GM12878 (cell line): Measurements from ENCODE around the gene POLR1G. TPM values are rescaled to one million over a fixed set of nuclear protein-coding genes. Genes with fewer than 3 reads are reported as not detected.
A peak's percentile ranks its signal among the peaks of the same experiment; 100 is the strongest.

ENCODE experiments used
- ASH2L ChIP-seq: fragments of 300-600, 200-600 bp; sonication (generic); IDR thresholded peaks from 2 replicates; pipeline ENCODE4 v1.6.1; 2017; ENCODE audit warnings: low read depth, mild to moderate bottlenecking, borderline replicate concordance
- CBX5 ChIP-seq: sonication (generic); IDR thresholded peaks from 2 replicates; pipeline ENCODE4 v1.6.1; 2016; ENCODE audit warnings: low read depth, moderate library complexity, mild to moderate bottlenecking, inconsistent platforms
- CHD1 ChIP-seq: IDR thresholded peaks from 2 replicates; pipeline ENCODE4 v1.6.1; 2012; ENCODE audit warnings: low read depth, low read length, improper control_type of control experiment
- CREB1 ChIP-seq: IDR thresholded peaks from 2 replicates; pipeline ENCODE4 v1.6.1; 2012; ENCODE audit warnings: low read depth, mild to moderate bottlenecking, inconsistent platforms
- EED ChIP-seq: sonication (generic); IDR thresholded peaks from 2 replicates; pipeline ENCODE4 v1.6.1; 2016; ENCODE audit warnings: antibody characterized with exemption, low read depth
- EGR1 ChIP-seq, 2 experiments: IDR thresholded peaks; 1 replicate in 1 of 2; 2 replicates in 1 of 2; pipeline ENCODE4 v1.6.1; 2011 to 2012; ENCODE audit warnings: low read depth in 2 of 2, low read length in 2 of 2, borderline replicate concordance in 1 of 2, mild to moderate bottlenecking in 1 of 2, moderate library complexity in 1 of 2
- ESRRA ChIP-seq: IDR thresholded peaks from 2 replicates; pipeline ENCODE4 v1.6.1; 2012; ENCODE audit warnings: mild to moderate bottlenecking, low read length, improper control_type of control experiment
- FOS ChIP-seq: IDR thresholded peaks from 3 replicates; pipeline ENCODE4 v1.6.1; 2011; ENCODE audit warnings: borderline replicate concordance; ENCODE audit not compliant: insufficient read length; ENCODE audit errors: extremely low read depth
- IKZF1 ChIP-seq: fragments of 450-650 bp; conservative IDR thresholded peaks from 2 replicates; pipeline ENCODE4 v1.6.1; 2017; ENCODE audit warnings: antibody characterized with exemption, mild to moderate bottlenecking
- LARP7 ChIP-seq: fragments of 450-650 bp; IDR thresholded peaks from 2 replicates; pipeline ENCODE4 v1.6.1; 2017; ENCODE audit warnings: mild to moderate bottlenecking
- MEF2A ChIP-seq: IDR thresholded peaks from 2 replicates; pipeline ENCODE4 v1.6.1; 2011; ENCODE audit warnings: low read depth, mild to moderate bottlenecking, low read length, moderate library complexity; ENCODE audit not compliant: insufficient read depth
- MEF2B ChIP-seq: fragments of 450-650 bp; IDR thresholded peaks from 2 replicates; pipeline ENCODE4 v1.6.1; 2018; ENCODE audit warnings: mild to moderate bottlenecking, moderate library complexity; ENCODE audit not compliant: partially characterized antibody, poor library complexity, severe bottlenecking
- MYB ChIP-seq: fragments of 150-350 bp; IDR thresholded peaks from 2 replicates; pipeline ENCODE4 v1.6.1; 2014; ENCODE audit warnings: mild to moderate bottlenecking, low read depth, low read length, borderline replicate concordance
- NBN ChIP-seq: fragments of 450-650 bp; IDR thresholded peaks from 2 replicates; pipeline ENCODE4 v1.6.1; 2016
- NFIC ChIP-seq: IDR thresholded peaks from 2 replicates; pipeline ENCODE4 v1.6.1; 2012; ENCODE audit warnings: low read depth, mild to moderate bottlenecking, inconsistent platforms, low read length, moderate library complexity
- NR2C2 ChIP-seq: IDR thresholded peaks from 2 replicates; pipeline ENCODE4 v1.6.1; 2011; ENCODE audit warnings: borderline replicate concordance, low read depth; ENCODE audit not compliant: control insufficient read depth, insufficient read length
- PAX5 ChIP-seq: IDR thresholded peaks from 2 replicates; pipeline ENCODE4 v1.6.1; 2011; ENCODE audit warnings: low read depth, low read length, borderline replicate concordance
- RAD21 ChIP-seq: IDR thresholded peaks from 2 replicates; pipeline ENCODE4 v1.6.1; 2011; ENCODE audit warnings: mild to moderate bottlenecking, low read depth, low read length, moderate library complexity; ENCODE audit not compliant: insufficient read depth
- RELA ChIP-seq: fragments of 450-650 bp; IDR thresholded peaks from 2 replicates; pipeline ENCODE4 v1.8.0; 2014; ENCODE audit warnings: borderline replicate concordance; ENCODE audit not compliant: partially characterized antibody
- SIX5 ChIP-seq: IDR thresholded peaks from 2 replicates; pipeline ENCODE4 v1.6.1; 2011; ENCODE audit warnings: mild to moderate bottlenecking, low read depth, low read length, moderate library complexity; ENCODE audit not compliant: severe bottlenecking
- SREBF1 ChIP-seq: IDR thresholded peaks from 2 replicates; pipeline ENCODE4 v1.6.1; 2012; ENCODE audit warnings: mild to moderate bottlenecking, low read length
- SREBF2 ChIP-seq: IDR thresholded peaks from 2 replicates; pipeline ENCODE4 v1.6.1; 2012; ENCODE audit warnings: mild to moderate bottlenecking, low read length
- TAF1 ChIP-seq: IDR thresholded peaks from 2 replicates; pipeline ENCODE4 v1.6.1; 2011; ENCODE audit warnings: mild to moderate bottlenecking, low read depth, low read length, borderline replicate concordance
- TBL1XR1 ChIP-seq: IDR thresholded peaks from 2 replicates; pipeline ENCODE4 v1.6.1; 2012; ENCODE audit warnings: low read depth, low read length, improper control_type of control experiment
- YY1 ChIP-seq: IDR thresholded peaks from 2 replicates; pipeline ENCODE4 v1.6.1; 2011; ENCODE audit warnings: low read depth, mild to moderate bottlenecking, low read length
- ZNF24 ChIP-seq: fragments of 450-650 bp; IDR thresholded peaks from 2 replicates; pipeline ENCODE4 v1.6.1; 2017; ENCODE audit warnings: antibody characterized with exemption, mild to moderate bottlenecking
- polyA plus RNA-seq, 11 experiments: library from polyadenylated mRNA; depleted of rRNA in 4 of 11; unstranded in 6 of 11; stranded (reverse) in 5 of 11; fragments of >200 nt; fragmentation: Nextera tagmentation in 4 of 11; fragmentation: Illumina TruSeq in 1 of 11; extraction: Ambion mirVana in 4 of 11; extraction: Trizol in 1 of 11; gene quantifications; 1 replicate in 1 of 11; 2 replicates in 10 of 11; pipeline versions ENCODE4 v1.2.1 to v1.2.3, GENCODE V29; 2011 to 2016; ENCODE audit warnings: inconsistent platforms in 2 of 11, missing spikeins in 2 of 11, low read depth in 1 of 11
- total RNA-seq, 4 experiments: library from RNA; depleted of rRNA in 3 of 4; stranded (reverse); fragments of >200 nt in 3 of 4; fragmentation: Illumina TruSeq in 1 of 4; extraction: Trizol in 1 of 4; gene quantifications; 2 replicates each; pipeline versions ENCODE4 v1.2.1 to v1.2.3, GENCODE V29; 2013 to 2021
- TF ChIP-seq, protein P1 (sequence below): fragments of 450-650 bp; IDR thresholded peaks from 2 replicates; pipeline ENCODE4 v1.6.1; 2017; ENCODE audit warnings: mild to moderate bottlenecking
- TF ChIP-seq, protein P2 (sequence below): IDR thresholded peaks from 2 replicates; pipeline ENCODE4 v1.6.1; 2012; ENCODE audit warnings: low read length, inconsistent platforms
- TF ChIP-seq, protein P3 (sequence below): IDR thresholded peaks from 2 replicates; pipeline ENCODE4 v1.6.1; 2012; ENCODE audit warnings: low read depth, low read length, improper control_type of control experiment
- TF ChIP-seq, protein P4 (sequence below): IDR thresholded peaks from 2 replicates; pipeline ENCODE4 v1.6.1; 2011; ENCODE audit warnings: mild to moderate bottlenecking, low read depth, low read length, moderate library complexity; ENCODE audit not compliant: insufficient replicate concordance

Gene POLR1G
- total and polyA plus RNA-seq, 10 of the 15 experiments (the other 5 are each of a cell fraction or from before 2014, with no cell fraction given), result 2.0 to 30.9 (median 20.5) TPM

DNA sequence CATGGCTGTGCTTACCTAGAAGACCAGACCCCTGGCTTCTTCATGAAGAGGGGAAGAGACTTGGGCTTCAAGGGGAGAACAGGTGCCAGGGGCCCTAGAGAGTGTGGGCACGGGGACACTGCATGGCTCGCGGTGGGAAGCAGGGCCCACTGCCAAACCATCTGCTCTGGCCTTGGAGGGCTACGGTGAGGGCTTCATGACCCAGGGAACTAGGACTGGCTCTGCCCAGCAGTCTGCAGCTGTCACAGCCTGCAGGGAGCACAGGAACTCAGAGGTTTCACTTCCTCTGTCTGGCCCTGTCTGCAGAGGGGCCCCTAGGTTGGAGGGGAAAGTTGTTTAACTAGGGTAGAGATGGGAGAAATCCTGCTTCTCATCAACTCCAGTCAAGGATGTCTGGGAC, 13.0 kb downstream of the POLR1G start (continued):
- TF ChIP-seq, protein P1, sequence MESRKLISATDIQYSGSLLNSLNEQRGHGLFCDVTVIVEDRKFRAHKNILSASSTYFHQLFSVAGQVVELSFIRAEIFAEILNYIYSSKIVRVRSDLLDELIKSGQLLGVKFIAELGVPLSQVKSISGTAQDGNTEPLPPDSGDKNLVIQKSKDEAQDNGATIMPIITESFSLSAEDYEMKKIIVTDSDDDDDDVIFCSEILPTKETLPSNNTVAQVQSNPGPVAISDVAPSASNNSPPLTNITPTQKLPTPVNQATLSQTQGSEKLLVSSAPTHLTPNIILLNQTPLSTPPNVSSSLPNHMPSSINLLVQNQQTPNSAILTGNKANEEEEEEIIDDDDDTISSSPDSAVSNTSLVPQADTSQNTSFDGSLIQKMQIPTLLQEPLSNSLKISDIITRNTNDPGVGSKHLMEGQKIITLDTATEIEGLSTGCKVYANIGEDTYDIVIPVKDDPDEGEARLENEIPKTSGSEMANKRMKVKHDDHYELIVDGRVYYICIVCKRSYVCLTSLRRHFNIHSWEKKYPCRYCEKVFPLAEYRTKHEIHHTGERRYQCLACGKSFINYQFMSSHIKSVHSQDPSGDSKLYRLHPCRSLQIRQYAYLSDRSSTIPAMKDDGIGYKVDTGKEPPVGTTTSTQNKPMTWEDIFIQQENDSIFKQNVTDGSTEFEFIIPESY, result no peak
- TF ChIP-seq RAD21 (0 out of 2 replicates have a peak, but pooled peaks have one; percentile 17), LARP7 (no peak), TBL1XR1 (peak; percentile 90), FOS (no peak), YY1 (no peak), PAX5 (peak; percentile 75; the same call in 1 of the 2 replicates), EGR1 (IDR thresholded peaks at IDR 0.05; ENCODE audit: borderline replicate concordance in 1 of 2, low read depth in 2 of 2, low read length in 2 of 2) (no peak), IKZF1 (peak; percentile 96), MEF2B (peak; percentile 47), CREB1 (no peak), SREBF2 (no peak), EED (peak; percentile 98), TAF1 (no peak), NR2C2 (no peak), MEF2A (peak; percentile 65; the same call in 1 of the 2 replicates), NBN (no peak; the same call in 1 of the 2 replicates), ASH2L (no peak), MYB (no peak), NFIC (peak; percentile 51; the same call in 1 of the 2 replicates), SIX5 (no peak), ESRRA (no peak), CHD1 (no peak), CBX5 (no peak), ZNF24 (no peak), RELA (no peak), SREBF1 (no peak)
- TF ChIP-seq, protein P2, sequence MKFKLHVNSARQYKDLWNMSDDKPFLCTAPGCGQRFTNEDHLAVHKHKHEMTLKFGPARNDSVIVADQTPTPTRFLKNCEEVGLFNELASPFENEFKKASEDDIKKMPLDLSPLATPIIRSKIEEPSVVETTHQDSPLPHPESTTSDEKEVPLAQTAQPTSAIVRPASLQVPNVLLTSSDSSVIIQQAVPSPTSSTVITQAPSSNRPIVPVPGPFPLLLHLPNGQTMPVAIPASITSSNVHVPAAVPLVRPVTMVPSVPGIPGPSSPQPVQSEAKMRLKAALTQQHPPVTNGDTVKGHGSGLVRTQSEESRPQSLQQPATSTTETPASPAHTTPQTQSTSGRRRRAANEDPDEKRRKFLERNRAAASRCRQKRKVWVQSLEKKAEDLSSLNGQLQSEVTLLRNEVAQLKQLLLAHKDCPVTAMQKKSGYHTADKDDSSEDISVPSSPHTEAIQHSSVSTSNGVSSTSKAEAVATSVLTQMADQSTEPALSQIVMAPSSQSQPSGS, result no peak; the same call in 1 of the 2 replicates
- TF ChIP-seq, protein P3, sequence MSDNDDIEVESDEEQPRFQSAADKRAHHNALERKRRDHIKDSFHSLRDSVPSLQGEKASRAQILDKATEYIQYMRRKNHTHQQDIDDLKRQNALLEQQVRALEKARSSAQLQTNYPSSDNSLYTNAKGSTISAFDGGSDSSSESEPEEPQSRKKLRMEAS, result 0 out of 2 replicates have a peak, but pooled peaks have one; percentile 48
- TF ChIP-seq, protein P4, sequence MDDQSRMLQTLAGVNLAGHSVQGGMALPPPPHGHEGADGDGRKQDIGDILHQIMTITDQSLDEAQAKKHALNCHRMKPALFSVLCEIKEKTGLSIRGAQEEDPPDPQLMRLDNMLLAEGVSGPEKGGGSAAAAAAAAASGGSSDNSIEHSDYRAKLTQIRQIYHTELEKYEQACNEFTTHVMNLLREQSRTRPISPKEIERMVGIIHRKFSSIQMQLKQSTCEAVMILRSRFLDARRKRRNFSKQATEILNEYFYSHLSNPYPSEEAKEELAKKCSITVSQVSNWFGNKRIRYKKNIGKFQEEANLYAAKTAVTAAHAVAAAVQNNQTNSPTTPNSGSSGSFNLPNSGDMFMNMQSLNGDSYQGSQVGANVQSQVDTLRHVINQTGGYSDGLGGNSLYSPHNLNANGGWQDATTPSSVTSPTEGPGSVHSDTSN, result peak; percentile 15
